GM13977 (cell line): ENCODE results near the gene LYRM2.
A peak's percentile ranks its signal among the peaks of the same experiment; 100 is the strongest.

Experiments
- DNase-seq: peaks from one replicate; pipeline ENCODE4 v3.0.0; 2012; ENCODE audit warnings: low spot score
- in situ Hi-C: fragments of 300-500 bp; cut with MboI; formaldehyde crosslinking; loops from one replicate; pipeline ENCODE4 v1.12.0; 2022; ENCODE audit warnings: low sequenced_read_pairs, low pct_unique_long_range_greater_than_20kb, mixed read lengths, inconsistent platforms; ENCODE audit not compliant: unreplicated experiment
- TF ChIP-seq, protein P1 (sequence below): IDR thresholded peaks from 2 replicates; pipeline ENCODE4 v1.5.1; 2012; ENCODE audit warnings: mild to moderate bottlenecking, control low read depth; ENCODE audit not compliant: insufficient read depth; ENCODE audit errors: extremely low read depth, missing control alignments

Gene LYRM2

DNA sequence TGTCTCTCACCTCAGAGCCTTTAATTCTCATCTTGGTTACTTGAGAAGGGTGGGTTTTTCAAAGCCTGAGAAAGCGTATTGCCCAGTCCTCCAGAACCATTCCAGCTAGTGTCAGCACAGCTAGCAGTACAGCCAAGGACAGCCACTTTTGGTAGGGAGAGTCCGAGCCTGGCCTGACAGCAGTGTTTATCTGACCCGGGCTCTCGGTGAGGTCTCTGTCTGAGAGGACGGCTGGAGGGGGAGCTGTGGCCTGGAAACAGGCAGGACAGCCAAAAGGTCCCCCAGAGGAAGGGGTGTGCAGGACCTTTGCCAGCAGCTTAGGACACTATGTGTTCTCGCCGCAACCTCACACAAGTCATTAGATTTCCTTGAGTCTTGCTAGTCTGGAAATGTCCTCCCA, 38.8 kb downstream of the LYRM2 start:
- TF ChIP-seq, protein P1, sequence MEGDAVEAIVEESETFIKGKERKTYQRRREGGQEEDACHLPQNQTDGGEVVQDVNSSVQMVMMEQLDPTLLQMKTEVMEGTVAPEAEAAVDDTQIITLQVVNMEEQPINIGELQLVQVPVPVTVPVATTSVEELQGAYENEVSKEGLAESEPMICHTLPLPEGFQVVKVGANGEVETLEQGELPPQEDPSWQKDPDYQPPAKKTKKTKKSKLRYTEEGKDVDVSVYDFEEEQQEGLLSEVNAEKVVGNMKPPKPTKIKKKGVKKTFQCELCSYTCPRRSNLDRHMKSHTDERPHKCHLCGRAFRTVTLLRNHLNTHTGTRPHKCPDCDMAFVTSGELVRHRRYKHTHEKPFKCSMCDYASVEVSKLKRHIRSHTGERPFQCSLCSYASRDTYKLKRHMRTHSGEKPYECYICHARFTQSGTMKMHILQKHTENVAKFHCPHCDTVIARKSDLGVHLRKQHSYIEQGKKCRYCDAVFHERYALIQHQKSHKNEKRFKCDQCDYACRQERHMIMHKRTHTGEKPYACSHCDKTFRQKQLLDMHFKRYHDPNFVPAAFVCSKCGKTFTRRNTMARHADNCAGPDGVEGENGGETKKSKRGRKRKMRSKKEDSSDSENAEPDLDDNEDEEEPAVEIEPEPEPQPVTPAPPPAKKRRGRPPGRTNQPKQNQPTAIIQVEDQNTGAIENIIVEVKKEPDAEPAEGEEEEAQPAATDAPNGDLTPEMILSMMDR: no peak
- in situ Hi-C loops: loop anchor here (10.0 kb wide), 1 partner anchor 165 kb away; the partner anchor contains the start of gene ANKRD6
- DNase-seq: no peak

GRCh38 chr6:89597988-89598387, 40.6 kb downstream of the LYRM2 start:
- in situ Hi-C loops: no loop called here
- TF ChIP-seq, protein P1: peak; percentile 17
- no peak for DNase-seq

- in situ Hi-C loops: no loop called here
- TF ChIP-seq, protein P1: no peak
- no peak for DNase-seq
Observed at GRCh38 chr6:89597372-89597771, 41.2 kb downstream of the LYRM2 start.

DNA sequence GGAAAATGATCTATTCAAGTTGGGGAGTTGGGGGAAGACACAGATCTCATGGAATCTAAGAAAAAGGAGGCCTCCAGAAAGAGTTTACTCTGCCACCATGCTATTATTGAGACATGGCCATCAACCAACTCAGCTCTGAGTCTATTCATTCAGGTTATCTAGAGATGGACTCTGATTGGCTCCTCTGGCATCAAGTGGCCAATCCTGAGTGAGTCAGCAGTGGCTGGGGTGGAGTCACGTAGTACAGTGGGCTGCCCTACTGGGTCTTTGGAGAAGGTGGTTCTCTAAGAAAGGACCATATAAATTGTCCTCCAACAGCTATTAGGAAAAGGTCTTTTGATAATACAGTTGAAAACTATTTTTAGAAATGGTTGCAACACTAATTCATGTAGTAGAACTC, 42.1 kb downstream of the LYRM2 start:
- DNase-seq: no peak
- in situ Hi-C loops: no loop called here
- TF ChIP-seq, protein P1: no peak

GRCh38 chr6:89596056-89596455, 42.5 kb downstream of the LYRM2 start:
- TF ChIP-seq, protein P1: no peak
- DNase-seq: peak; percentile 70
- in situ Hi-C loops: no loop called here

DNA sequence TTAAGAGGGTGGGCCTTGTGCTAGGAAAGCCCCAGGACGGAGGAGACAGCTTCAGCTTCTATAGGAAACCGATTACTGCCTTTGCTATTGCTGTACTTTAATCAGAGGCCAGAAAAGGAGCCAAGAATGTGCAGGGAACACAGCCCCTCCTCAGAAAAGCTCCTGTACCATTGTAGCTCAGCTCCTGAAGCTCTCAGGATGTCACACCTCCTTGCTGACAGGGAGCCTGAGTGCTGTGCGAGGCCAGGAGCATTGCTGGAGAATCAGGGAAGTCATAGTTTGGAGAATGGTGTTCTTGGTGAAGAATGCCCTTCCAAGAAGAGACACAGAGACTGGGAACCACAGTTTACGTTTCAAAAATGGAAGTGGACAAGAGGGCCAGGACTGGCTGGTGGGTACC, 46.8 kb downstream of the LYRM2 start:
- in situ Hi-C loops: no loop called here
- TF ChIP-seq, protein P1: no peak
- DNase-seq: no peak

- in situ Hi-C loops: no loop called here
- TF ChIP-seq, protein P1: no peak
Observed at GRCh38 chr6:89590133-89590532, 48.4 kb downstream of the LYRM2 start.

More at GRCh38 chr6:89590133-89590532, 48.4 kb downstream of the LYRM2 start:
- DNase-seq: no peak
